Upper lobe of left lung (tissue), 4 donors: ENCODE data around the gene UBAP2.

ENCODE experiments used
- POLR2A ChIP-seq, 4 donors: fragments of 450-650 bp; IDR thresholded peaks; one replicate each; pipeline ENCODE4 v1.5.1; 2016 to 2017; ENCODE audit warnings: antibody characterized with exemption in 4 of 4, mild to moderate bottlenecking in 2 of 4
- TF ChIP-seq, protein P1 (sequence below), 6 experiments: fragments of 450-650 bp in 4 of 6; fragments of 200-600 bp in 2 of 6; sonication (generic) in 2 of 6; IDR thresholded peaks; one replicate each; pipeline ENCODE4 v1.5.1; 2016 to 2019; ENCODE audit warnings: antibody characterized with exemption in 6 of 6

DNA sequence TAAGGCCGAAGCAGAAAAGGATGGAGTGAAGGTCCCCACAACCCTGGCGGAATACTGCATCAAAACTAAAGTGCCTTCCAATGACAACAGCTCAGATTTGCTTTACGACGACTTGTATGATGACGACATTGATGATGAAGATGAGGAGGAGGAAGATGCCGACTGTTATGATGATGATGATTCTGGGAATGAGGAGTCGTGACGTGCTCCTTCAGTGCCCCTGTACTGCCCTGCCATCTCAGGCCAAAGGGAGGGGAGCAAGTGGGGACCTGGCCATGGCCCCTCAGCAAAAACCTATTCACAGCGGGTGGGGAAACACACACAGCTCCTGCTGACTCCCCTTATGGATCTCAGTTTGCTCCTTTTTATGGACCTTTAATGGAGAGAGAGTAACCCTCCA, 131.7 kb downstream of the UBAP2 start:
- TF ChIP-seq, protein P1, sequence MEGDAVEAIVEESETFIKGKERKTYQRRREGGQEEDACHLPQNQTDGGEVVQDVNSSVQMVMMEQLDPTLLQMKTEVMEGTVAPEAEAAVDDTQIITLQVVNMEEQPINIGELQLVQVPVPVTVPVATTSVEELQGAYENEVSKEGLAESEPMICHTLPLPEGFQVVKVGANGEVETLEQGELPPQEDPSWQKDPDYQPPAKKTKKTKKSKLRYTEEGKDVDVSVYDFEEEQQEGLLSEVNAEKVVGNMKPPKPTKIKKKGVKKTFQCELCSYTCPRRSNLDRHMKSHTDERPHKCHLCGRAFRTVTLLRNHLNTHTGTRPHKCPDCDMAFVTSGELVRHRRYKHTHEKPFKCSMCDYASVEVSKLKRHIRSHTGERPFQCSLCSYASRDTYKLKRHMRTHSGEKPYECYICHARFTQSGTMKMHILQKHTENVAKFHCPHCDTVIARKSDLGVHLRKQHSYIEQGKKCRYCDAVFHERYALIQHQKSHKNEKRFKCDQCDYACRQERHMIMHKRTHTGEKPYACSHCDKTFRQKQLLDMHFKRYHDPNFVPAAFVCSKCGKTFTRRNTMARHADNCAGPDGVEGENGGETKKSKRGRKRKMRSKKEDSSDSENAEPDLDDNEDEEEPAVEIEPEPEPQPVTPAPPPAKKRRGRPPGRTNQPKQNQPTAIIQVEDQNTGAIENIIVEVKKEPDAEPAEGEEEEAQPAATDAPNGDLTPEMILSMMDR (IDR thresholded peaks at IDR 0.05) = no peak
- no peak for TF ChIP-seq POLR2A (IDR thresholded peaks at IDR 0.05)
